Effector memory CD4-positive, alpha-beta T cell (primary cell): ENCODE measurements around the gene KCTD18.

Experiments
- DNase-seq, 3 donors: peaks; one replicate each; pipeline ENCODE4 v3.0.0-alpha.2; 2020
- H3K27ac ChIP-seq: 2 replicates; pipeline ENCODE4 v1.7.0; 2013; ENCODE audit warnings: mild to moderate bottlenecking, low read length, moderate library complexity; ENCODE audit not compliant: insufficient read depth, poor library complexity, severe bottlenecking
- H3K27me3 ChIP-seq: replicated peaks from 2 replicates; pipeline ENCODE4 v1.7.0; 2013; ENCODE audit warnings: mild to moderate bottlenecking, low read length; ENCODE audit not compliant: insufficient read depth, control insufficient read depth, poor library complexity, severe bottlenecking
- H3K36me3 ChIP-seq: 2 replicates; pipeline ENCODE4 v1.7.0; 2013; ENCODE audit warnings: mild to moderate bottlenecking, low read length, moderate library complexity; ENCODE audit not compliant: control insufficient read depth, insufficient read depth
- H3K4me1 ChIP-seq: 2 replicates; pipeline ENCODE4 v1.7.0; 2013; ENCODE audit warnings: low read length, mild to moderate bottlenecking; ENCODE audit not compliant: control insufficient read depth, insufficient read depth, poor library complexity, severe bottlenecking
- H3K4me3 ChIP-seq: 2 replicates; pipeline ENCODE4 v1.7.0; 2013; ENCODE audit warnings: low read length, low read depth, mild to moderate bottlenecking; ENCODE audit not compliant: insufficient read depth, poor library complexity, severe bottlenecking
- H3K9me3 ChIP-seq: 2 replicates; pipeline ENCODE4 v1.7.0; 2013; ENCODE audit warnings: mild to moderate bottlenecking, low read length, moderate library complexity; ENCODE audit not compliant: control insufficient read depth

The KCTD18 gene

DNA sequence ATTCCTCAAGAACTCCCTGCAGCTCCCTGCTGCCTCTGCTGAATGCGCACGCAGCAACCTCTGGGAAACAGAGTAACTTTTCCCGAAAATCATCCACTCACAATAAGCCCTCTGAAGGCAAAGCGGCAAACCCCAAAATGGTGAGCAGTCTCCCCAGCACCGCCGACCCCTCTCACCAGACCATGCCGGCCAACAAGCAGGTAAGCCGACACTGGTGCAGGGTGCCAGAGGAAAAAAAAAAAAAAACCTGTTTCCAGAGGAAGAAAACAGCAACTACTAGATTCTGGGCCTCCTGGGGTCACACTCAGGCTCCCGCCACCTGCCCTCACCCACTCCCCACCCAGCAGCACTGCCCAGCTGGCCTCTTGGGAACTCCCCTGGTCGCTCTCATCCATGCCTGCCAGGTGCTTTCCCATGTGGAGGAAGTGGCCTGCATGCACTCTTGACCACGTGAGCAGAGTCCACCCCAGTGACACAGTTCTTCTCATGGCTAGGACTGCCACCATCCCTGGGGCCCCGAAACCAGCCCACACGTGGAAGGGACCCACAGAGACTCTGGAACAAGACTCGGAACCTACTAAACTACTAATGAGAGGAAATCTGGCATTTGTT lies 36.9 kb downstream of the KCTD18 start:
- Histone ChIP-seq H3K27ac (no peak overlapping the region), H3K4me3 (no peak overlapping the region), H3K36me3 (no peaks in the 10 kb centered on the region), H3K4me1 (peaks cover 9% of the 10 kb centered on the region), H3K27me3 (no peaks in the 10 kb centered on the region), H3K9me3 (no peaks in the 10 kb centered on the region)
- no peak for DNase-seq

DNA sequence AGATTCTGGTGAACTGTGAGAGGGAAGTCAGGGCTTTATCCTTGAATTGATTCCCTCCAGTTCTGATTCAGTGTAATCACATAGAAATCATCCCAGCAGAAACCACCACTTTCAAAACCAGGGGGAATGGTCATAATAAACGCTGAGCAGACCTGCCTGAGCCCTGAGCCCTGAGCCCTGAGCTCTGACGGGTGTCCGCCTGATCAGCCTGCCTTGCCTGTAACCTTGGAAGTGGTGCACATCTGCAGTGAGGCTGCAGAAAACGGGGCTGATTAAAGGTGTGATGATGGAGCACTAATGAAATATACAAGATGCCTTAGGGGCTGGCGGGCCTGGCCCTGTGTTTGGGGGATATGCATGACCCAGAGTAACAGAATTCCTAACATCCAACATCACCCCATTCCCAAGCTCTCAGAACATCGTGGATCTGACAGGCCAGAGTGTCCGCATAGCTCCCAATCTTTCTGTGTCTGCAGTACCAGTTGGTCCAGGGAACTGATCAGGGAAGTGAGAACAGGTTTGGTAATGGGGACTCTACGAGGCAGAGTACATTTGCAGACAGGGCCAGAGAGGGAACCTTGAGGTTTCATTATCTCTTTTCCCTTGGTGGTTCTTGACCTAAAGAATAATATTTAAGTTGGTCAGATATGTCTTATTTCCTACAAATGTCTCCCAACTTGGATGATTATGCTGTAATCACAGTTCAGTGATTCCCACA lies 37.8 kb downstream of the KCTD18 start:
- H3K4me1 ChIP-seq = peaks cover 18% of the 10 kb centered on the region
- no peaks in the 10 kb centered on the region for H3K36me3 ChIP-seq
- no peaks in the 10 kb centered on the region for H3K27me3 ChIP-seq
- H3K4me3 ChIP-seq = no peak overlapping the region
- H3K27ac ChIP-seq = no peak overlapping the region
- DNase-seq = no peak
- no peaks in the 10 kb centered on the region for H3K9me3 ChIP-seq

- H3K4me3 ChIP-seq = no peak overlapping the region
- no peaks in the 10 kb centered on the region for H3K27me3 ChIP-seq
- DNase-seq = peak in 2 of 3 donors; percentile 11 to 16
- H3K9me3 ChIP-seq = no peaks in the 10 kb centered on the region
- H3K36me3 ChIP-seq = no peaks in the 10 kb centered on the region
- H3K27ac ChIP-seq = no peak overlapping the region
- peaks cover 18% of the 10 kb centered on the region for H3K4me1 ChIP-seq
Observed at GRCh38 chr2:200471324-200471848, 38.5 kb downstream of the KCTD18 start.

DNA sequence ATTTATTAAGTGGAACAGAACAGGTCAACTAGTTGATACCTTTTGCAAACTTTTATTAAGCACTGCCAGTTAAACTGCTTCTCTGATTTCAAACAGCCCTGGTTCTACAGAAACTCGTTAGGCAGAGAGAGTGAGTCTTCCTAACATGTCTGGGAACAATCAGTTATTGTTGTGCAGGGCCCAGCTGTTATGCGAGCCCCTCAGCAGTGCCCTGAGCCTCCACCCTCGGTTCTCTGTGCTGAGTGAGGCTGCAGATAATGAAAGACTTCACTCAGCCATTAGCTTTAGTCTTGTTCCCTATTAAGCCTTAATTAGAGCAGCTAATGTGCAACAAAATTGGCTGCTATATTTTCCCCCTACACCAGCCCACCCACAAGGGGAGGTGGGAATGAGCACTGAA lies 39.6 kb downstream of the KCTD18 start:
- H3K36me3 ChIP-seq = no peaks in the 10 kb centered on the region
- H3K27ac ChIP-seq = no peak overlapping the region
- peaks cover 18% of the 10 kb centered on the region for H3K4me1 ChIP-seq
- H3K27me3 ChIP-seq = no peaks in the 10 kb centered on the region
- no peak overlapping the region for H3K4me3 ChIP-seq
- H3K9me3 ChIP-seq = no peaks in the 10 kb centered on the region
- DNase-seq = no peak

- Histone ChIP-seq H3K4me1 (peaks cover 18% of the 10 kb centered on the region), H3K4me3 (no peak overlapping the region), H3K27me3 (no peaks in the 10 kb centered on the region), H3K27ac (no peak overlapping the region), H3K9me3 (no peaks in the 10 kb centered on the region), H3K36me3 (no peaks in the 10 kb centered on the region)
- no peak for DNase-seq
Observed at GRCh38 chr2:200469708-200470211, 40.1 kb downstream of the KCTD18 start.

- peak in 1 of 3 donors; percentile 16 for DNase-seq
- Histone ChIP-seq H3K36me3 (no peaks in the 10 kb centered on the region), H3K27me3 (no peaks in the 10 kb centered on the region), H3K4me1 (peaks cover 18% of the 10 kb centered on the region), H3K4me3 (no peak overlapping the region), H3K27ac (peak overlapping the region; percentile 39), H3K9me3 (no peaks in the 10 kb centered on the region)
Observed at GRCh38 chr2:200467806-200468681, 41.8 kb downstream of the KCTD18 start.

DNA sequence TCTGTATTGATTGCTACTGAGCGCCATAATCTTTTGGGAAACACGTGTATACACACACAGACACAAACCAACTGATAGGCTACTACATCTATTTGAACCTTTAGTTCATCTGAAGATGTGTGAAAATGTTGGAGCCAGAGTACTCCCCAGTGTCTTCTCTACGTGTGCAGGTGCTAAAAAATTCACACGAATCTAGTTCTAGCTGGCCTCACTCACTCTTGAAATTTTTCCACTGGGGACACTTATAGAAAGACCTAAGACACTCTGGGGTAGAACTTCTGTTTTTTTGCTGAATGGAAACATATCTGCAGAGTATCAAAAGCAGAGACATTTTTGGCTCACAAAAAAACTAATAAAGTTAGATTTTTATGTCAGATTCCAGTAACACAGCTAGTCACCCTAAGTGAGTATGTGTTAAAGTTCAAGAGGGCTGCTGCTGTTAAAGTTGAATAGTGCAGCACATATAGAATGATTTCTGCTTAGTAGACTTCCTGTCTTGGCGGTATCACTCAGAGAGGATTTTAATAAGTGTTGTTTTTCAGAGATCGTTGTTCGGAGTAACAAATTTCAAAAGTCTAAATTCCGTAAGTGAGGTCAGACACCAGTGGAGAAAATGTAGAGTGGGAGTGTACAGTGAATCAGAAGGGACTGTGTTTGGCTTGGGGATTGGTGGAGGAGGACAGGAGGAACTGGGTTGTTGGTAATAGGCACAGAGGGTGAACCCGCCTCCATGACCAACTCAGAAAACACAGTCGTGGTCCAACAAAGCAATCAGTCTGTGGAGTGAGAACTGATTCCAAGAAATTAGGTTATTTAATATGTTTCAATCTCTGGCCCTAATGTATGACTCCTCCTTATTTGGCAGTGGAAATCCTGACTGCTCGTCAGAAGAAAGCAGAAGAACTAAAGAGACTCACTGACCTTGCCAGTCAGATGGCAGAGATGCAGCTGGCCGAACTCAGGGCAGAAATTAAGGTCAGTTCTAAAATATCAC lies 43.1 kb downstream of the KCTD18 start:
- peak in 2 of 3 donors; percentile 8 to 11 for DNase-seq
- no peaks in the 10 kb centered on the region for H3K9me3 ChIP-seq
- H3K27me3 ChIP-seq = no peaks in the 10 kb centered on the region
- H3K27ac ChIP-seq = peak overlapping the region; percentile 46
- no peaks in the 10 kb centered on the region for H3K36me3 ChIP-seq
- H3K4me3 ChIP-seq = peak overlapping the region; percentile 31
- peaks cover 18% of the 10 kb centered on the region for H3K4me1 ChIP-seq

GRCh38 chr2:200463452-200463851 lies 46.4 kb downstream of the KCTD18 start:
- H3K9me3 ChIP-seq = no peaks in the 10 kb centered on the region
- no peak overlapping the region for H3K27ac ChIP-seq
- no peak for DNase-seq
- H3K4me1 ChIP-seq = peaks cover 13% of the 10 kb centered on the region
- no peaks in the 10 kb centered on the region for H3K36me3 ChIP-seq
- H3K4me3 ChIP-seq = no peak overlapping the region
- H3K27me3 ChIP-seq = no peaks in the 10 kb centered on the region
